UCSD-AML1 (cell line): ENCODE measurements around the gene GPR183.

Experiments
- DNase-seq: peaks from one replicate; lab custom pipeline; 2025; ENCODE audit not compliant: unreplicated experiment; lab: John Stamatoyannopoulos, UW

Gene GPR183

GRCh38 chr13:99307247-99307646, at the start of gene GPR183:
GPR183 (minus strand) TSS chr13:99307399; CDS start chr13:99296145, 11,254 bp downstream.
- DNase-seq: no peak

GRCh38 chr13:99356262-99357091, 49.3 kb upstream of the GPR183 start:
- peak; percentile 42 for DNase-seq

DNA sequence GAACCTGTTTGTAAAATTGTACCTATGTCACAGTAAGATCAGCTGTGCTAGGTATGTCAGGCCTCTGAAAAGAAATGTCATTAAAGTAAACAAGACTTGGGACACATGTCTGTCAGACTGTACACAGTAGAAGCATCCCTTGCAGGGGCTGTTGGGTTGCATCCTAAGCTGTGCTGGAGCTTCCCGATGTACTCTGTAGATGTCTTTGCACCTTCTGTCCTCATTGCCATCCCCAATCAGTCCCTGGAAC, 48.7 kb upstream of the GPR183 start:
- DNase-seq: no peak

DNA sequence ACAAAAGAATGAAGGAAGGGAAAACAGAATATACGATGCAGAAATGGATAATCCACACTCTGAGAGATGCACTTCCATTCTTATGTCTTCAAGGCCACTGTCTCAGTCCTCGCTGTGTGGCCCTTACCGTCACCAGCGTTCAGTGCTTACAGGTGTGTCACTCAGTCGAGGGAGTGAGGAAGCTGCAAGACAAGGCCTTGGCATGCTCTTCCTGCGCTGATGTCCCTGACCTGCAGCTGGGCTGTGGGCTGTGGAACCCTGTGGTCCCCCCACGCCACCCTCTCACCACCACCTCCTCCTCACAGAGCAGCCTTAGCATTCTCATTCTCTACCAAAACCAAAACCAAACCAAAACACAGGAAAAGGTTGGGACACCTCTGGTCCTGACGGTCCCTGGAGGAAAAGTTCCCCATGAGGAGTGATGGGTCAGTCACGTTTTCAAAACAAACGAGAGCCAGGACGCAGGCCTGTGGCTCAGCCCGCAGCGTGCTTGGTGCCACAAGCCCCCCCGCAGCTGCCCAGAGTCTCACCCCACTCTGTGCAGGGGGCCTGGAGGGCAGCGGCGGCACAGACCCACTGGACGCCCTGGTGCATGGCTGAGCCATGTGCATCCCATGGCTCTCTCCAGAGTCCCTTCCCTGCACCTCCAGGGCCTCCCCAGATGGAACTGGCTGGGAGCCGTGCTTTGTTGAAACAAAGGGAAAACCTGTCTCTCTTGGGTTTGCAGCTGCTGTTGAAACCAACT, 48.2 kb upstream of the GPR183 start:
- no peak for DNase-seq

GRCh38 chr13:99354371-99354951, 47.3 kb upstream of the GPR183 start:
- DNase-seq: no peak

GRCh38 chr13:99353836-99354235, 46.6 kb upstream of the GPR183 start:
- DNase-seq: no peak

DNA sequence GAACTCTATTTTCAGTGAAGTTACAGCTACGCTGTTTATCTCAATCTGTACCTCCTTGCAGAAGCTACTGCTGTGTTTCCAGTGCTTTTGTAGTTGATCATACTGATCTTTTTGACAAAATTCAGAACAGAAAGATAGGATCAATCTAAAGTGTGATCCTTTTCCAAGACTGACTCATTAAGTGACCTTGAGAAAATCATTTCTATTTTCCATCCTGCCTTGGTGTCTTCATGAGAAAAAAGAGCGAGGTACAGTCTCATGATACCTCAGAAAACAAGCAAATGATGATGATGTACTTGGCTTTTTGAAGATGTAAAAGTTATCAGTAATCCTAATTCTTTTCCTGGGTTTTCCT, 46.0 kb upstream of the GPR183 start:
- no peak for DNase-seq

DNA sequence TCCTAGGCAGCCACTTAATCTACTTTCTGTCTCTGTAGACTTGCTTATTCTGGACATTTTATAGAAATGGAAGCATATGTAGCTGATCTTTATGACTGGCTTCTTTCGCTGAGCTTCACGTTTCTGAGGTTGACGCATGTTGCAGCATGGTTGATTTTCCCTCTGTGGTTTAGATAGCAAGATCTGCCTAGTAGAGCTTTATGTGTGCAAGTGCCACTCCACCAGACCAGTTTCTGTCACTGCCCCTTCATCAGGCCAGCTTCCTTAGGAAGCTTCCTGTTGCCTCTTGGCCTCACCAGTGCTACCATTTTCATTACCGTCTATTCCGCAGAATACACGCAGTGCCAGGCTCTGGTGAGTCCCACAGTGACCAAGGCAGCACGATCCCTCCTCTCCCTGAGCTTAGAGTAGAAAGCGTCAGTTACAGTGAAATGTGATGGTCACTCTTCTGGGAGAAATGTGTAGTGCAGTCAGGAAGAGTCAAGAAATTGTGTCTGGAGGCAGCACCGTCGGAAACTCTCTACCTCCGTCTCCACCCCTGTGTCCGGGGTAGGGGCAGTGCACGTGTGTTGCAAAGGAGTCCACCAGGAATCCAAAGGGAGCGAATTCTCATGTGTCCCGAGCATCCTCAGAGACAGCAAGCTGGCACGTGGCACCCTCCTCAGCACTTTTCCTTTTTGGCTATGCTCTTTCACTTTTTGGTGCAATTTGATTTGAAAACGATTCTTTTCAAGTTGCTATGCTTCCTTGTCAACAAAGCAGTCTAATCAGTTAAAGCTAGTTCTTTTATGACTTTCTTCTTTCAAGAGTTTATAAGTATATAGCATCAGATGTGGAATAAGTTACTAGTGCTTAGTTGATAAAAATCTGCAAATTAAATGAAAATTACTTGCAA, 45.4 kb upstream of the GPR183 start:
- no peak for DNase-seq

- DNase-seq: no peak
Observed at GRCh38 chr13:99351772-99352171, 44.6 kb upstream of the GPR183 start.

DNA sequence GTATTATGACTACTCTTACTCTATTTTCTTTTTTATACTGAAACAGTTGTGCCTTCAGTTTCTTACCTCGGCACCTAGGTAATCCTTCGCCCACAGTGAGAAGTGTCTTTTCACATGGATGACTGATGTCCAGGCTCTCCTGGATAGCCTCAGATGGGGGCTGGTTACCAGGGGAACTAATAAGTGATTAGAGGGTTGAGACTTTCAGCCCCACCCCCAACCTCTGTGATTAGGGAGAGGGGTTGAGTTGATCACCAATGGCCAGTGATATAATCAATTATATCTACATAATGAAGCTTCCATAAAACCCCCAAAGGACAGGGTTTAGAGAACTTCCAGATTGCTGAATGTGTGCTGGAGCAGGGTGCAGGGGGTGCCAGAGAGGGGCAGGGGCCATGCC, 43.0 kb upstream of the GPR183 start:
- DNase-seq: no peak

DNA sequence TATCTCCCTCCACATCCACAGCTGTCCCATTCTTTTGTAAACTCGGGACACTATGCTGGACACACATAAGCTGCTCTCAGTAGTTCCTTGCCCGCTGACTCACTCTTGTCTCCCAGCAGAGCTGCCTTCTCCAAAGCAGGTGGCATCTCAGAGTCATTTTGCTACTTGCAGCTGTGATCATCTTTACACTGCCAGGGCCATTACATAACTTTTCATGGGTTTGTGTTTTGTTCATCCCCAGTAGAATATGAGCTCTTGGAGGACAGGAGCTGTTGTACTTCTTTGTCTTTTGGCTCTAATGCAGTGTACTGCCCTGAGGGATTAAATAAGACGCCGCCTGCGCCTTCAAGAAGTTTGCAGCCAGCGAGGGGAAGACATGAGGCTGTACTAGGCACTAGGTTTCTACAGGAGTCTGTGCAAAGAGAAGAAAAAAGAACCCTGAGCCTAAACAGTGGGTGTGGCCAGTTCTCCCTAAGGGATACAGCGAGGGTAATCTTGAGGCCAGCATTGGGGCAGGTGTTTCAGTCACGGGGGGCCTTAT, 40.8 kb upstream of the GPR183 start:
- no peak for DNase-seq

DNA sequence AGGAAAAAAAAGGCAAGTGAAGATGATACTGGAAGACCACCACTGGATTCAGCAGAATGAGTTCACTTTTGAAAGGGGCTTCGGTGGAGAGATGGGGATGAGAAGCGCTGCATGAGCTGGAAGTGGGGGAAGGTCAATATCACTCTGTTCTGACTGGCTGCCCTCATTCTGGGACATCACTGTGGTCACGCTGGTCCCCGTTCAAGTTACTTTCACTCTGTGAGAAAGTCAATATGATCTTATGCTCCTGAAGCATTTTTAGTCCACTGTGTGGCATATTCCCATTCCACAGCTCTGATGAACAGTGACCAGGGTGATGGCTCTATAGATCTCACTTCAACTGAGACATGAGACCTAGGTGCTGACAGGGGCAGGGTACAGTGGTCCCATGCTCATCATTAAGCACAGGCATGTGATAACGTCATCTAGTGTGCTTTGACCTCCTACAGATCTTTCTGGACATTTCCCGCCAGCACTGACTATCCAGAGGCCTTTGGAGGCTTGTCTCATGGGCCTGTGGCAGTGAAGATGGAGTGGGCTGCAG, 40.2 kb upstream of the GPR183 start:
- DNase-seq: no peak

DNA sequence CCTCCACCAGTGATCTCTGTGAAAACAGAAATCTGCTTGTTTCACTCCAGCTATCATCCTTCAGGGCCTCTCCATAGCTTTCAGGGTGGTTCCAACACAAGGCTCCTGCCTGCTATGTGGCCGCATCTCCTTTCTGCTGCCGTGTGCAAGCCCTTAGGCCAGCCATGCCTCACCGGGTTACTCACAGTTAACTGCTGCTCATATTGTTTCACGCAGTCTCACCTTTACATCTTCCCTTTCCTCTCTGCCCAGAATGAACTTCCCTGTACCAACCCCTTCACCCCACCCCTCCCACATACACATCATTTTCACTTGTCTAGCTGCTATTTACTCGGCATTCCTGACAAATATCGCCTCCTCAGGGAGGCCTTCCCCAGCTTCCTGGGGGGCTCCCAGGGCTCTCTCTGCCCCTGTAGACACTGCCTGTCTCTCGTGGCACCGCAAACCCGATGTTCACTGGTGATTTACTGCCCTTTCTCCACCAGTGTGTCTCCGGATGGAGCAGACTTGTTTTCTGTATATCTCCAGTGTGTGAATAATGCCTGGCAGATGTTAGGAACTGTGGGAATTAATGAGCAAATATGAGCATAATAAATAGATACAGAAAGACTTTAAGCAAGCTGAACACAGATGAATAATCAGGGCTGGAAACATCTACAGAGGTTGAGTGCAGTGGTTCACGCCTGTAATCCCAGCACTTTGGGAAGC, 39.3 kb upstream of the GPR183 start:
- no peak for DNase-seq

- no peak for DNase-seq
Observed at GRCh38 chr13:99345345-99345744, 38.1 kb upstream of the GPR183 start.

- DNase-seq: no peak
Observed at GRCh38 chr13:99344610-99345208, 37.5 kb upstream of the GPR183 start.

- no peak for DNase-seq
Observed at GRCh38 chr13:99342723-99343315, 35.6 kb upstream of the GPR183 start.

- DNase-seq: no peak
Observed at GRCh38 chr13:99341969-99342722, 34.9 kb upstream of the GPR183 start.

- no peak for DNase-seq
Observed at GRCh38 chr13:99340638-99341037, 33.4 kb upstream of the GPR183 start.
